Natural killer cell treated with Interleukin-12 subunit alpha and Interleukin-12 subunit beta and Interleukin-15 and Interleukin-18, amount 100 ng/mL, for 72 hours (primary cell): ENCODE results near the gene EML1. TPM values are rescaled to one million over a fixed set of nuclear protein-coding genes. Genes with fewer than 3 reads are reported as not detected.

Experiments
- ATAC-seq, 2 donors: fragments of 150-1000 bp; cut with Tn5 transposase in 1 of 2; sonication (Bioruptor Pico), chemical (Tn5 transposase) in 1 of 2; 2 replicates each; pipeline ENCODE4 v1.10.0; 2021
- DNase-seq: peaks from one replicate; pipeline ENCODE4 v3.0.0; 2022; ENCODE audit warnings: low spot score
- H3K27ac Mint-ChIP-seq, 2 donors: 1 replicate in 1 of 2; 2 replicates in 1 of 2; pipeline ENCODE4 v1.8.0; 2022; ENCODE audit warnings: mixed read lengths in 2 of 2, mild to moderate bottlenecking in 1 of 2, moderate library complexity in 1 of 2
- H3K27me3 Mint-ChIP-seq, 2 donors: 1 replicate in 1 of 2; 2 replicates in 1 of 2; pipeline ENCODE4 v1.8.0; 2022; ENCODE audit warnings: mixed read lengths in 2 of 2
- H3K36me3 Mint-ChIP-seq: one replicate; pipeline ENCODE4 v1.8.0; 2022; ENCODE audit warnings: mixed read lengths
- H3K4me1 Mint-ChIP-seq, 2 donors: 1 replicate in 1 of 2; 2 replicates in 1 of 2; pipeline ENCODE4 v1.8.0; 2022; ENCODE audit warnings: low read depth in 2 of 2, mixed read lengths in 2 of 2, mild to moderate bottlenecking in 1 of 2
- H3K4me3 Mint-ChIP-seq: one replicate; pipeline ENCODE4 v1.8.0; 2022; ENCODE audit warnings: mixed read lengths
- H3K9me3 Mint-ChIP-seq: 2 replicates; pipeline ENCODE4 v1.8.0; 2022; ENCODE audit warnings: mixed read lengths
- total RNA-seq, 2 donors: library from RNA; stranded (reverse); gene quantifications; one replicate each; pipeline ENCODE4 v1.2.3, GENCODE V29; 2022

The EML1 gene
- total RNA-seq, 2 donors from 2014 or later: 1.4 TPM; not detected in 1

DNA sequence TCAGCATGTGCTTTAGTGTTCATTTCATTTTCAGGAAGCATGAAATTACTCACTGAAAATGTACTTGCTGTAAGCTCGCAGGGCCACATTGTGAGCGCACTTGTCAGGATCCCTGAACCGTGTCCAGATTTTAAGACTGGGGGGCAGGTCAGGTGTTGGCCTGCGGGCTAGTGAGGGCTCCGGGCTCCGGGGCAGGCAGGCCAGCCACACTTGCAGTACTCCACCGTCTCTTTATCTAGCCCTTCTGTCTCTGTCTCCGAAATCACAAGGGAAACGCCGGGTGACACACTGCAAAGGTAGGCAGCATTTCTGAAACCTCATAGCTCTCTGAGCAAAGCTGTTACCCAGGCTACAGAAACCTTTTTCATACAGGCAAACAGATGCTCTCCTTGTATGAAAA, 98.7 kb downstream of the EML1 start:
- Mint-ChIP-seq H3K36me3 (no peaks in the 10 kb centered on the region), H3K27ac (no peak overlapping the region), H3K9me3 (no peaks in the 10 kb centered on the region), H3K4me1 (no peaks in the 10 kb centered on the region), H3K4me3 (no peak overlapping the region), H3K27me3 (peaks cover 8 to 16% of the 10 kb centered on the region in 2 donors)
- DNase-seq (no peak), ATAC-seq (no peak)

DNA sequence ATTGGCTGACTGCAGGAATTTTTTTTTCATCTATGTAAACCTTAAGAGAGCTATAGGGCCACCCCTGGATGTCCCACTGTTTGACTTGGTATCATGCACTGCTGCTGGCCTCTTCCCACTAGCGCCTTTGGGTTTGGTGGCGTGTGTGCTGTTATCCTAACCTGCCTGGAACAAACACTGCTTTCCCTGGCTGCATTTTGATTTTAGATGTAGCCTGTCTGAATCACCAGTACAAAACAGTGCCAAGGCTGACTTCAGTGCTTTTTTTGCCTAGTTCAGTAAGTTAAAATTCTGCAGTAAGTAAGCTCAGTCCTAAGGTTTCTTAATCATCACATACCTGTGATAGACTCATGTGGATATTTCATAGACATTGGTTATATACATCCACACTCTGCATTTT, 99.2 kb downstream of the EML1 start:
- no peak for DNase-seq
- Mint-ChIP-seq H3K27me3 (peaks cover 8 to 14% of the 10 kb centered on the region in 2 donors), H3K36me3 (no peaks in the 10 kb centered on the region), H3K4me1 (no peaks in the 10 kb centered on the region), H3K4me3 (no peak overlapping the region), H3K9me3 (no peaks in the 10 kb centered on the region), H3K27ac (no peak overlapping the region)
- no peak for ATAC-seq

DNA sequence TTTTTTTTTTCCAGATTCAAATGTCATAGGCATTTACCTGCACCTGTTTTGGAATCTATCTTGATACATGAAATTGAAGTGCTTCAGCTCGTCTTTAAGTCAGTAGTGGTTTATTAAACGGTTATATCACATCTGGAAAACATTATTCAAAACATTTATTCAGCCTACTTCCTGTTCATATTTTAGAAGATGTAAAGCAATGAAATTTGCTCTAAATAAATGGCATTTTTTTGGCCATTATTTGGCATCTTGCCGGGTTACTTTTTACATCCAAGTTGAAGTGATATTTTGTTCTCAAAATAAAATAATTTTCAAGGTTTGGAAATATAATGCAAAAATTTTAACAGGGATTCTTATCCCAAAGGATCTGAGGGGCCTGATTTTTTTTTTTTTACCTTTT, 103.1 kb downstream of the EML1 start:
- Mint-ChIP-seq H3K27ac (no peak overlapping the region), H3K9me3 (no peaks in the 10 kb centered on the region), H3K4me1 (no peaks in the 10 kb centered on the region), H3K4me3 (no peak overlapping the region), H3K36me3 (no peaks in the 10 kb centered on the region), H3K27me3 (peaks cover 8% of the 10 kb centered on the region in 2 donors)
- ATAC-seq (no peak), DNase-seq (no peak)

DNA sequence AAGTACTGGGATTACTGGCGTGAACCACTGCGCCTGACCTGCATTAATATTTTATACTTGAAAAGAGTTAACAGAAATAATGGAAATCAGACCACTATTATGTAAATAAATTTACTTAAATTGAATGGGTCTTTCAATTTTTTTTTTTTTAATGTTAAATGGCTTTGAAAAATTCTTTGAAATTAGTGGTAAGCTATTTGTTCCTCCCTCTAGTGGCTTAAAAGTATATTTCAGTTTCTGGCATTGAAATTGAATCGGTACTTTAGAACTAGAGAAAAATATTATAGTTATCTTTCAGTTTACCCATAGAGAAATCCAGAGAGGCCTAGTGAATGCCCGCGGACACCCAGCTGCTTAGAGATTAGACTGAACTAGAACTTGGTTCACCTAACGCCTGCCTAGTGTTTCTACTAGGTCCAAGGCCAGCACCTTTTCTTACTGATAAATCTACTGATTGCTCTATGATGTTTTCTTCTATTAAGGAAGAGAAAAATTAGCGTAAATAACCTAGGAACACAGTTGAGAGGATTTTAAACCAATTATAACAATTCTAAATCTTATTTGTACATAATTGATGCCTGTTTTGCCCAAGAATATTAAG, 106.5 kb downstream of the EML1 start:
- Mint-ChIP-seq H3K4me3 (no peak overlapping the region), H3K27ac (no peak overlapping the region), H3K36me3 (no peaks in the 10 kb centered on the region), H3K27me3 (peaks cover 9 to 14% of the 10 kb centered on the region in 2 donors), H3K9me3 (no peaks in the 10 kb centered on the region), H3K4me1 (no peaks in the 10 kb centered on the region)
- ATAC-seq: no peak
- DNase-seq: no peak

DNA sequence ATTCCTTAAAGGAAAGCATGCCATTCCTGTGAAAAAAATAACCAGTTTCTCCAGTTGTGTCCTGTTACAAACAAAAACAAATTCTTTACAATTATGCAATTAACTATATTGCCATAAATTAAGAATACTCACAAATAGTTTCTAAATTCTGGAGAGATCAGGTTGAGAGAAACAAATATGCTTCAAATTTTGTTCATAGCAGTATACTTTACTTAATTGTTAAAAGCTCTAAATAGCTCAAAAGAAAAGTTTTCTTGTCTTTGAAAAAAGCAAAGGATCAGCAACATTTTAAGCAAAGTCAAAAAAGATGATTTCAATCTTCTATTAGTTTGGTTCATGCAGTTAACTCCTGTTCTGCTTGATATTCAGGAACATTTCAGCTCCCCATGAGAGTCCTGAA, 109.7 kb downstream of the EML1 start:
- no peak overlapping the region for H3K4me3 Mint-ChIP-seq
- ATAC-seq: no peak
- DNase-seq: no peak
- no peaks in the 10 kb centered on the region for H3K4me1 Mint-ChIP-seq
- H3K27ac Mint-ChIP-seq: no peak overlapping the region
- H3K9me3 Mint-ChIP-seq: no peaks in the 10 kb centered on the region
- peaks cover 13 to 14% of the 10 kb centered on the region in 2 donors for H3K27me3 Mint-ChIP-seq
- H3K36me3 Mint-ChIP-seq: no peaks in the 10 kb centered on the region

DNA sequence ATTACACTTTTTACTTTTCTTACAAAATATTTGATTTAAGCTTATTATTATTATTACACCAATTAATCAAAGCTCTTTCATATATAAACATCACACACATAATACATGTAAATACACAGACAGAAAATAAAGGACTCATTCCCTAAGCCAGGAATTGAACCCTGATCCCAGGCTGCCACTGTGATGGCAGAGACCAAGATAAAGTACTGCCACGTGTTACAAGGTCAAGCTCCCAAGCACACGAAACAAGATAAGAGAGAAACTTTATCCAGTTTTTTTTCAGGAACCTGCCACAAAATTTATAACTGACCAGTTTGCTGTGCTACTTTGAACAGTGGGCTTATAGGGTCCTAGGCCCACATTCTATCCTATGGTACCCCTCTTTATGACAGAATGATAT, 111.3 kb downstream of the EML1 start:
- H3K9me3 Mint-ChIP-seq: no peaks in the 10 kb centered on the region

DNA sequence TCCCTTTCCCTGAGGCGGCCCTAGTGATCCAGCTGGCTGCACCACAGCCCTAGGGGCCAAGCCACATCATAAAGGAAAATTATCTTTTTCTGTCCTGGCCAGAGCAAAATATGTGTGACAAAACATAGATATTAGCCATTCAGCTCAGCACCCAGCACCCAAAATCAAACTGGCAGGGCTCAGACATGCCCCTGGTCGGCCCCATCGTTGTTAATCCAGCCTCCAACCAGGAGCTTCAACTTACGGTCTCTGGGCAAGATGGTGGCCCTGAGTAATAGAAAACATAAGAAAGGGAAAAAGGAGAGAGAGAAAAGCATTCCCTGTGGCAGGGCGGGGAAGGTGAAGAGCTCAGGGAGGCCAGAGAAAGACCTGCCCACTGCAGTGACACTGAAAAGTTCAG, 111.9 kb downstream of the EML1 start:
- Mint-ChIP-seq H3K4me3 (no peak overlapping the region), H3K27me3 (peaks cover 13 to 22% of the 10 kb centered on the region in 2 donors), H3K36me3 (no peaks in the 10 kb centered on the region), H3K4me1 (no peaks in the 10 kb centered on the region), H3K27ac (no peak overlapping the region), H3K9me3 (no peaks in the 10 kb centered on the region)
- no peak for ATAC-seq
- DNase-seq: no peak

More for the DNA sequence above, 111.3 kb downstream of the EML1 start:
- ATAC-seq (no peak), DNase-seq (no peak)
- Mint-ChIP-seq H3K36me3 (no peaks in the 10 kb centered on the region), H3K4me1 (no peaks in the 10 kb centered on the region), H3K27ac (no peak overlapping the region), H3K27me3 (peaks cover 13 to 18% of the 10 kb centered on the region in 2 donors), H3K4me3 (no peak overlapping the region)

DNA sequence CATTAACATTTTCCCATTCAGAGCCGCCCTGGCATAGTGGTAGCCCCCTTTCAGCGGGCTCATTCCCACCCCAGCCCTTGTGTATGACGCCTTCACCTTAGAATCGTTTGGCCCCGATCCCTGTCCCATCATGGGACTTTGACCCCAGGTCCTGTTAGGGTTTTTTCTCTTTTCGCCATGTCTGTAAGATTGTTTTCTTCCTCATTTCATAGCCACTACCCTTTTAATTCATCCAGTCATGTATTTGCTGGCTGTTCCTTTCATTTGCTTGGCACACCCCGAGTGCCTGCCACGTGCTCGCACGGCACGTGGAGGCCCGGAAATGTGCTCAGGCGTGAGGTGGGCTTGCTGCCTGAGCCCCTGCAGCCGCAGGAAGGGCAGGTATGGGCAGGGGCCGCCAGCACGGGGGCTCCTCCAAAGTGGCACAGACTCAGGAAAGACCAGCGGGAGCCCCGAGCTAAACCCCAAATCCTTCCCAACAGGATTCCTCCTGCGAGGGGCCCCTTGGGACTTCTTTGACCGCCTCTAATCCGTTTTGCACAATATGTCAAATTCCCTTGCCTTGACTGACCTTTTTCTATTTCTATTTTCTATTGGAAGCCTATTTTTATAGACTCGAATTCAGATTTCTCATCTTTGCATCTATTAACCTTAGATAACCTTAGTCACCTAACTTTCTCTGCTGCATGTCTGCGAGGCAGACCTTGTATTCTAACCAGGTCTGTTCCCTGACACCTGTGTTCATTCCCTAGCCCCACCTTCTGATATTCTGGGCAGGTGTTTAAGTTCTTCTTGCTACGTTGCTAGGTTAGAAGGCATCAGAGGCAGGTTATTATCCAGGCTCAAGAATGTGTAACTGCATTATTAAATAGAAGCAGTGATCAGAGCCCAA, 114.8 kb downstream of the EML1 start:
- peaks cover 9 to 21% of the 10 kb centered on the region in 2 donors for H3K27me3 Mint-ChIP-seq
- H3K36me3 Mint-ChIP-seq: no peaks in the 10 kb centered on the region
- H3K9me3 Mint-ChIP-seq: no peaks in the 10 kb centered on the region
- no peak overlapping the region for H3K4me3 Mint-ChIP-seq
- ATAC-seq (no peak), DNase-seq (no peak)
- H3K27ac Mint-ChIP-seq: no peak overlapping the region
- H3K4me1 Mint-ChIP-seq: no peaks in the 10 kb centered on the region

DNA sequence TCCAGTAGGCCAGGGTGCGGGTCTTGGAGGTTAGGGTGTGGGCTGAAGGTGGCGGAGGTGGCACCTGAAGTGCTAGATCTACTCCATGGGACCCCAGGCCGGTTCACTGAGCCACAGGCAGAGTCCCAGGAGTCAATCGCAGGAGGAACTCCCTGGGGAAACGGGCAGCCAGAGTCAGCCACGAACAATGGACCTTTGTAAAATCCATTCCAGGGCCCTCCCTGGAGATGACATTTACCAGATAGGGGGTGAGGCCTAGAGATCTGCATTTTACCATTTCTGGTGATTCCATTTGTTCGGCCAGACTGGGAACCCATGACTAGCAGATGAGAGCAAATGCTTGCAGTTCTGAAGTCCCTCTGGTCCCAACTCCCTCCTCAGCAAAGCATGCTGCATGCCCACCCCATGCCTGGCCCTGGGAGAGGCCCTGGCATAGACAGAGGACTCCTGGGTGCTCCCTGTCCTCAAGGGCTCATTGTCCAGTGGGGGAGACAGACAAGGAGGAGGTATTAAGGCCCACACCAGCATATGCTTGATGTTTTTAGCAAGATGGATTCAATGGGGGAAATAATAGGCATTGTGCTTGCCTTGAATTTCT, 115.5 kb downstream of the EML1 start:
- Mint-ChIP-seq H3K27me3 (peaks cover 9 to 21% of the 10 kb centered on the region in 2 donors), H3K36me3 (no peaks in the 10 kb centered on the region), H3K9me3 (no peaks in the 10 kb centered on the region), H3K27ac (no peak overlapping the region), H3K4me1 (no peaks in the 10 kb centered on the region), H3K4me3 (no peak overlapping the region)
- DNase-seq (no peak), ATAC-seq (no peak)

DNA sequence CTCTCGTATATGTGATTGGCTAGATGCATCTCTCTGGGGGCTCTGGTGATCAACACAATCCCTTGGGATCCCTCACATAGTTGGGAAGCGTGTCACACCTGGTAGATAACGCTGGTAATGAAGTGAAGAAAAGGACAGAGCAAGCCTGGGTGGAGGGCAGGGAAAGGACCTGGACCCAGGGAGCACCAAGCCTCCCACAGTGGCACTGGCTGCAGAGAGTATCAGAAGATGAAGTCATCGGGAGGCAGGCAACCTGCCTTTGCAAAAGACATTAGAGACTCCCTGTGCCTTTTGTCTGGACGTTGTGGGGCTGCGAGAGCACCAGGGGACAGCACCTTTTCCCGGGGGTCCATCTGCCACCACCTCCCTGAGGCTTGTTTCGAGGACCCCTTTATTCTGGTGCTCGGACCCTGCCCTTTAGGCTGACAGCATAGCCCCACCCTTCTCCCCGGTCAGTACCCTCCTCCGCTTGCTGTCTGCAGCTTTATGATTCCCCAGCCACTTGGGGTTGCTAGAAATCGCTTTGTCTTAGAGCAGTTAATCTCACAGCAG, 116.4 kb downstream of the EML1 start:
- DNase-seq (no peak), ATAC-seq (no peak)
- Mint-ChIP-seq H3K9me3 (no peaks in the 10 kb centered on the region), H3K4me3 (no peak overlapping the region), H3K36me3 (no peaks in the 10 kb centered on the region), H3K27me3 (peaks cover 7 to 21% of the 10 kb centered on the region in 2 donors), H3K4me1 (no peaks in the 10 kb centered on the region), H3K27ac (no peak overlapping the region)

DNA sequence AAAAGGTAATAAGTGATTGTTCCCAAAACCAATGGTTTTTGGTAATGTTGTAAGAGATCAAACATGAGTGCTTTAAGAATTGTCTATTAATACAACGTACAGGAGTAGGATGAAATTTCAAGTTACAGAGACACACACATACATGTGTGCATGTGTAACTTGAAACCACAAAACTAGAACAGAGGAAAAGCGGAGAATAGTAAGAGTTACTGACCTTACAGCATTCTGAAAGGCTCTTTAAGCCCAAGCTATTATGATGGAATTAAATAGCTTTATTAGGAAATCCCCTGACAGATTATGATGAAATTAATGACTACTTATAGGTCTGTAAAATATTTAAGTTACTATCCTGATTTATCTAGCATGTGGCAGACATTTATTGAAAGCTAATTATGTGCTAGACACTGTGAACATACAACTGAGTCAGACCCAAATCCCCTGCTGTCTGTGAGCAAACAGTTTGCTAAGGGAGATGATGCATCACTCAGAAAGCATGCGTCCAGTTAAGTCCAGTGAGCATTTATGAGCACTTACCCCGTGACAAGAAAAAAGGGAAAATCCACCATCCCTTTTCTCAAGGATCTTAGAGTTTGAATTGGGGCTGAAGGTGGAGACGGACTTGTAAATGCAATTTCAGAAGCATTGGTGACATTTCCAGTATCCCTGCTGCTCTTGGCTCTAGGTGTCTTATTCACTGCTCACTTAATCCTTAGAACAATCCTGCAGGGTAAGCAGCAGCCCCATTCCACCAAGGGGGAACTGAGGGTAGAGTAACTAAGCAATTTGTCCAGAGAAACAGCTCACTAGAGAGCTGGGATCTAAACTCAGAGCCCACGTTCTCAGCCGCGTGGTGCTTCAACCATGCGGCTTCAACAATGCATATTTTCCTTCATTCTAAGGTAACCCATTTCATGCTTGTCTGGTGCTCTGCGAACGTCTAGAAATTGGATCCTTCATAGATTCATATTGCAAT, 117.4 kb downstream of the EML1 start:
- H3K27ac Mint-ChIP-seq: no peak overlapping the region
- no peaks in the 10 kb centered on the region for H3K4me1 Mint-ChIP-seq
- H3K36me3 Mint-ChIP-seq: no peaks in the 10 kb centered on the region
- H3K27me3 Mint-ChIP-seq: peaks cover 4 to 21% of the 10 kb centered on the region in 2 donors
- DNase-seq (no peak), ATAC-seq (no peak)
- no peaks in the 10 kb centered on the region for H3K9me3 Mint-ChIP-seq
- no peak overlapping the region for H3K4me3 Mint-ChIP-seq

DNA sequence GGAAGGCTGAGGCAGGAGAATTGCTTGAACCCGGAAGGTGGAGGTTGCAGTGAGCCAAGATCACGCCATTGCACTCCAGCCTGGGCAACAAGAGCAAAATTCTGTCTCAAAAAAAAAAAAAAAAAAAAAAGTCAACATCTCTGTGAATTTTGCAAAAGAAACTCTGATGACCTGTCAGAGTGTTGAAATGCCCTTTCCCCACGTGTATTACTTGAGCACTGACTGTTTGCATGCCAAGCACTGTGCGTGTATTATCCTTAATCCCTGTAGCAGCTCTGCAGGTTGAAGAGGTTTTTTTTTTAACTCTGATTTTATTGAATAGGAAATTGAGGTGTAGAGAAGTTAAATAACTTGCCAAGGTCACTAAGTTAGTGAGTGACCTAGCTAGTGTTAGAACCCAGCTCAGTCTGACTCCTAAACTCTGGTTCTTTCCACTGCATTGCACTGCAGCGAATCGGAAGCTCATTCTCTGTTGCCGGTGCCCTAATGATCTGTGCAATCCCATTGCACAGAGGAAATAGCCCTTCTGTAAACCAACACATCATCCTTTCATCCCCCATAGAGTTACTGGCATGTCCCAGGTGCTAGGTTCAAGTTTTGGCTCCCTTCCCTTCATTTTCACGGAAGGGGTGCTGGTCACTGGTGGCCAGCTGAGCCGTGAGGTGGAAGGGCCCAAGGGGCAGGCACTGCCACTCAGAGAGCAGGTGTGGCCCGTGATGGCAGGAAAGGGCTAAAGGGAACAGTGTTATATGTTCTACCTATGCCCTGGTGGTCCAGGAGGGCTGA, 122.3 kb downstream of the EML1 start:
- H3K4me1 Mint-ChIP-seq: no peaks in the 10 kb centered on the region
- peak in 1 of 2 donors; percentile 17 for ATAC-seq
- no peaks in the 10 kb centered on the region for H3K9me3 Mint-ChIP-seq
- no peaks in the 10 kb centered on the region for H3K36me3 Mint-ChIP-seq
- peaks cover 9 to 24% of the 10 kb centered on the region in 2 donors for H3K27me3 Mint-ChIP-seq
- no peak for DNase-seq
- H3K4me3 Mint-ChIP-seq: no peak overlapping the region
- H3K27ac Mint-ChIP-seq: no peak overlapping the region

DNA sequence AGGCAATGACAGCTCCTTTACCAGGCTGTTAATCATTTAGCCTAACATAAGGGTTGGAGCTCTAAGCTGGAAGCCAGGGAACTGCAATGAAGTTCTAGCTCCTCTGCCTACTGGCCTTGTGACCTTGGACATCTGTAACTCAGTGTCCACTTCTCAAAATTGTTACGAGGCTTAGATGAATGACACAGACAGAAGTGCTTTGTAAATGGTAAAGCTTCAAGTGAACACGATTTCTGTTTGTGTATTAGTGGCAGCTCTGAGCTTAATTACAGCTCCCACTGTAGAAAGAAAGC, 122.8 kb downstream of the EML1 start:
- DNase-seq (no peak), ATAC-seq (no peak)
- Mint-ChIP-seq H3K4me3 (no peak overlapping the region), H3K36me3 (no peaks in the 10 kb centered on the region), H3K4me1 (no peaks in the 10 kb centered on the region), H3K27me3 (peaks cover 9 to 23% of the 10 kb centered on the region in 2 donors), H3K9me3 (no peaks in the 10 kb centered on the region), H3K27ac (no peak overlapping the region)
